Rectal smooth muscle tissue (tissue), 1 donor: ENCODE measurements around the gene UNC79.

ENCODE experiments used
- H3K27ac ChIP-seq: one replicate; pipeline ENCODE4 v1.7.0; 2013; ENCODE audit warnings: low read depth, low read length, inconsistent platforms
- H3K27me3 ChIP-seq: one replicate; pipeline ENCODE4 v1.7.0; 2013; ENCODE audit warnings: low read length; ENCODE audit not compliant: control insufficient read depth, insufficient read depth
- H3K36me3 ChIP-seq: one replicate; pipeline ENCODE4 v1.7.0; 2013; ENCODE audit warnings: low read length; ENCODE audit not compliant: control insufficient read depth, insufficient read depth
- H3K4me1 ChIP-seq: one replicate; pipeline ENCODE4 v1.7.0; 2013; ENCODE audit warnings: low read length; ENCODE audit not compliant: control insufficient read depth, insufficient read depth
- H3K4me3 ChIP-seq: one replicate; pipeline ENCODE4 v1.7.0; 2013; ENCODE audit warnings: low read length
- H3K9ac ChIP-seq: one replicate; pipeline ENCODE4 v1.7.0; 2013; ENCODE audit warnings: low read length

Gene UNC79

GRCh38 chr14:93708311-93708734 lies 277.6 kb downstream of the UNC79 start:
- H3K9ac ChIP-seq = no peak overlapping the region
- no peaks in the 10 kb centered on the region for H3K4me1 ChIP-seq
- H3K27ac ChIP-seq = no peak overlapping the region
- H3K4me3 ChIP-seq = no peak overlapping the region
- no peaks in the 10 kb centered on the region for H3K36me3 ChIP-seq
- no peaks in the 10 kb centered on the region for H3K27me3 ChIP-seq

GRCh38 chr14:93708800-93709199 lies 278.1 kb downstream of the UNC79 start:
- Histone ChIP-seq H3K9ac (no peak overlapping the region), H3K27ac (no peak overlapping the region), H3K4me3 (no peak overlapping the region), H3K36me3 (no peaks in the 10 kb centered on the region), H3K4me1 (no peaks in the 10 kb centered on the region), H3K27me3 (no peaks in the 10 kb centered on the region)

GRCh38 chr14:93709249-93709648 lies 278.5 kb downstream of the UNC79 start:
- Histone ChIP-seq H3K4me3 (no peak overlapping the region), H3K4me1 (no peaks in the 10 kb centered on the region), H3K36me3 (no peaks in the 10 kb centered on the region), H3K27ac (no peak overlapping the region), H3K27me3 (no peaks in the 10 kb centered on the region), H3K9ac (no peak overlapping the region)

- Histone ChIP-seq H3K9ac (no peak overlapping the region), H3K27me3 (no peaks in the 10 kb centered on the region), H3K4me1 (no peaks in the 10 kb centered on the region), H3K4me3 (no peak overlapping the region), H3K36me3 (no peaks in the 10 kb centered on the region), H3K27ac (no peak overlapping the region)
Observed at GRCh38 chr14:93712079-93712837, 281.5 kb downstream of the UNC79 start.

GRCh38 chr14:93712838-93713724 lies 282.3 kb downstream of the UNC79 start:
- Histone ChIP-seq H3K36me3 (no peaks in the 10 kb centered on the region), H3K27me3 (no peaks in the 10 kb centered on the region), H3K4me1 (no peaks in the 10 kb centered on the region), H3K9ac (no peak overlapping the region), H3K27ac (no peak overlapping the region), H3K4me3 (no peak overlapping the region)

GRCh38 chr14:93713726-93714405 lies 283.1 kb downstream of the UNC79 start:
- no peak overlapping the region for H3K27ac ChIP-seq
- no peaks in the 10 kb centered on the region for H3K36me3 ChIP-seq
- no peaks in the 10 kb centered on the region for H3K27me3 ChIP-seq
- H3K4me3 ChIP-seq = no peak overlapping the region
- H3K9ac ChIP-seq = no peak overlapping the region
- no peaks in the 10 kb centered on the region for H3K4me1 ChIP-seq

GRCh38 chr14:93714605-93715004 lies 283.9 kb downstream of the UNC79 start:
- H3K4me3 ChIP-seq = no peak overlapping the region
- no peaks in the 10 kb centered on the region for H3K4me1 ChIP-seq
- no peaks in the 10 kb centered on the region for H3K27me3 ChIP-seq
- H3K27ac ChIP-seq = no peak overlapping the region
- no peaks in the 10 kb centered on the region for H3K36me3 ChIP-seq
- H3K9ac ChIP-seq = no peak overlapping the region

- no peaks in the 10 kb centered on the region for H3K27me3 ChIP-seq
Observed at GRCh38 chr14:93715279-93715927, 284.7 kb downstream of the UNC79 start.

GRCh38 chr14:93716002-93716745 lies 285.4 kb downstream of the UNC79 start:
- H3K27ac ChIP-seq = no peak overlapping the region
- H3K36me3 ChIP-seq = no peaks in the 10 kb centered on the region
- H3K27me3 ChIP-seq = no peaks in the 10 kb centered on the region
- no peak overlapping the region for H3K9ac ChIP-seq
- H3K4me1 ChIP-seq = no peaks in the 10 kb centered on the region
- H3K4me3 ChIP-seq = no peak overlapping the region

More at GRCh38 chr14:93715279-93715927, 284.7 kb downstream of the UNC79 start:
- Histone ChIP-seq H3K9ac (no peak overlapping the region), H3K4me1 (no peaks in the 10 kb centered on the region), H3K4me3 (no peak overlapping the region), H3K36me3 (no peaks in the 10 kb centered on the region), H3K27ac (no peak overlapping the region)

GRCh38 chr14:93716746-93717667 lies 286.3 kb downstream of the UNC79 start:
- no peak overlapping the region for H3K27ac ChIP-seq
- no peaks in the 10 kb centered on the region for H3K4me1 ChIP-seq
- no peaks in the 10 kb centered on the region for H3K36me3 ChIP-seq
- H3K4me3 ChIP-seq = no peak overlapping the region
- no peaks in the 10 kb centered on the region for H3K27me3 ChIP-seq
- H3K9ac ChIP-seq = no peak overlapping the region
